Measurements from ENCODE around the gene OXA1L. TPM values are rescaled to one million over a fixed set of nuclear protein-coding genes. Genes with fewer than 3 reads are reported as not detected.

Gene OXA1L
- total and polyA plus RNA-seq, 2 of the 13 experiments (the other 11 are each of a cell fraction or from before 2014, with no cell fraction given), result 230 to 589 TPM

DNA sequence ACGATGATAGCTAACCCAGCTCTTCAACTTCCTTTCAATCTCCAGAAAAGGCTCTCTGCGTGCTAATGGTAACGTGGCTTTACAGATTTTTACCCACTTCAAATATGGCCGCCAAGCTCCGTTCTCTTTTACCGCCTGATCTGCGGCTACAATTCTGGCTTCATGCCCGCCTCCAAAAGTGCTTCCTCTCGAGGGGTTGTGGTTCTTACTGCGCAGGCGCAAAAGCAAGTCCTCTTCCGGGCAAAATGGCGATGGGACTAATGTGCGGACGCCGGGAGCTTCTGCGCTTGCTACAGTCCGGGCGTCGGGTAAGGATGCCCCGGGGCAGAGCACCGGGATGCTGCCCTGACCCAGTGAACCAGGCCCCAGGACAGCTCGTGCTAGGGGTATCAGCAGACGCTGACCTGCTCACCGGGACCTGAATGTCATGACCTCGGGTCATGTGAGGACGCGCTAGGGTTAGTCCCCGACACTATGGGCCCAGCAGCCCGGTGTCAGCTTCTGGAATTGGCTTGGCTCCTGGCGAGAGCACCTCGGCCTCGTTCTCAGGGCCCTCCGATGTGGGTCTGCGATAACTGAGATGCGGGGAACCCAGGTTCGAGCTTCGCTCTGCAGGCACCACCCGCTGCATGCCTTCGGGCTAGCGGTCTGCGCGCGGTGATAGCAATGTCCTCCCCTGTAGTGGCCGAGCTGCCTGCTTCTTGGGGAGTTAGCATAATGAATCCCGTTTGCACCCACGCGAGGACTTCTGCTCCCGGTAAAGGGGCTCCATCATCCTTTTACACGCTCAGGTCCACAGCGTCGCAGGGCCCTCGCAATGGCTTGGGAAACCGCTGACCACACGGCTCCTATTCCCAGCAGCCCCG, at the start of gene OXA1L (continued):
- TF ChIP-seq, protein P1, sequence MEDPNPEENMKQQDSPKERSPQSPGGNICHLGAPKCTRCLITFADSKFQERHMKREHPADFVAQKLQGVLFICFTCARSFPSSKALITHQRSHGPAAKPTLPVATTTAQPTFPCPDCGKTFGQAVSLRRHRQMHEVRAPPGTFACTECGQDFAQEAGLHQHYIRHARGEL (CRISPR knock-in tag; IDR thresholded peaks at IDR 0.05), result peak; percentile 94
- TF ChIP-seq, protein P2, sequence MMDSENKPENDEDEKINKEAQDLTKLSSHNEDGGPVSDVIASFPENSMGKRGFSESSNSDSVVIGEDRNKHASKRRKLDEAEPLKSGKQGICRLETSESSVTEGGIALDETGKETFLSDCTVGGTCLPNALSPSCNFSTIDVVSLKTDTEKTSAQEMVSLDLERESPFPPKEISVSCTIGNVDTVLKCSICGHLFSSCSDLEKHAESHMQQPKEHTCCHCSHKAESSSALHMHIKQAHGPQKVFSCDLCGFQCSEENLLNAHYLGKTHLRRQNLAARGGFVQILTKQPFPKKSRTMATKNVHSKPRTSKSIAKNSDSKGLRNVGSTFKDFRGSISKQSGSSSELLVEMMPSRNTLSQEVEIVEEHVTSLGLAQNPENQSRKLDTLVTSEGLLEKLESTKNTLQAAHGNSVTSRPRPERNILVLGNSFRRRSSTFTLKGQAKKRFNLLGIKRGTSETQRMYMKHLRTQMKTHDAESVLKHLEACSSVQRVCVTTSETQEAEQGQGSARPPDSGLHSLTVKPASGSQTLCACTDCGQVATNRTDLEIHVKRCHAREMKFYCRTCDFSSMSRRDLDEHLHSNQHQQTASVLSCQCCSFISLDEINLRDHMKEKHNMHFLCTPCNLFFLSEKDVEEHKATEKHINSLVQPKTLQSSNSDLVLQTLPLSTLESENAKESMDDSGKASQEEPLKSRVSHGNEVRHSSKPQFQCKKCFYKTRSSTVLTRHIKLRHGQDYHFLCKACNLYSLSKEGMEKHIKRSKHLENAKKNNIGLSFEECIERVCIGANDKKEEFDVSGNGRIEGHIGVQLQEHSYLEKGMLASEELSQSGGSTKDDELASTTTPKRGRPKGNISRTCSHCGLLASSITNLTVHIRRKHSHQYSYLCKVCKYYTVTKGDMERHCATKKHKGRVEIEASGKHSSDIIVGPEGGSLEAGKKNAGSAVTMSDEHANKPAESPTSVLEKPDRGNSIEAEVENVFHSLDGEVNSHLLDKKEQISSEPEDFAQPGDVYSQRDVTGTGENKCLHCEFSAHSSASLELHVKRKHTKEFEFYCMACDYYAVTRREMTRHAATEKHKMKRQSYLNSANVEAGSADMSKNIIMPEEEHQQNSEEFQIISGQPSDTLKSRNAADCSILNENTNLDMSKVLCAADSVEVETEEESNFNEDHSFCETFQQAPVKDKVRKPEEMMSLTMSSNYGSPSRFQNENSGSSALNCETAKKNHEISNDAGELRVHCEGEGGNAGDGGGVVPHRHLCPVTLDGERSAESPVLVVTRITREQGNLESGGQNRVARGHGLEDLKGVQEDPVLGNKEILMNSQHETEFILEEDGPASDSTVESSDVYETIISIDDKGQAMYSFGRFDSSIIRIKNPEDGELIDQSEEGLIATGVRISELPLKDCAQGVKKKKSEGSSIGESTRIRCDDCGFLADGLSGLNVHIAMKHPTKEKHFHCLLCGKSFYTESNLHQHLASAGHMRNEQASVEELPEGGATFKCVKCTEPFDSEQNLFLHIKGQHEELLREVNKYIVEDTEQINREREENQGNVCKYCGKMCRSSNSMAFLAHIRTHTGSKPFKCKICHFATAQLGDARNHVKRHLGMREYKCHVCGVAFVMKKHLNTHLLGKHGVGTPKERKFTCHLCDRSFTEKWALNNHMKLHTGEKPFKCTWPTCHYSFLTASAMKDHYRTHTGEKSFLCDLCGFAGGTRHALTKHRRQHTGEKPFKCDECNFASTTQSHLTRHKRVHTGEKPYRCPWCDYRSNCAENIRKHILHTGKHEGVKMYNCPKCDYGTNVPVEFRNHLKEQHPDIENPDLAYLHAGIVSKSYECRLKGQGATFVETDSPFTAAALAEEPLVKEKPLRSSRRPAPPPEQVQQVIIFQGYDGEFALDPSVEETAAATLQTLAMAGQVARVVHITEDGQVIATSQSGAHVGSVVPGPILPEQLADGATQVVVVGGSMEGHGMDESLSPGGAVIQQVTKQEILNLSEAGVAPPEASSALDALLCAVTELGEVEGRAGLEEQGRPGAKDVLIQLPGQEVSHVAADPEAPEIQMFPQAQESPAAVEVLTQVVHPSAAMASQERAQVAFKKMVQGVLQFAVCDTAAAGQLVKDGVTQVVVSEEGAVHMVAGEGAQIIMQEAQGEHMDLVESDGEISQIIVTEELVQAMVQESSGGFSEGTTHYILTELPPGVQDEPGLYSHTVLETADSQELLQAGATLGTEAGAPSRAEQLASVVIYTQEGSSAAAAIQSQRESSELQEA (CRISPR knock-in tag; IDR thresholded peaks at IDR 0.05; ENCODE audit: not compliant biosample characterization), result peak; percentile 99
- TF ChIP-seq RAD21 (CRISPR knock-in tag; IDR thresholded peaks at IDR 0.05), result peak; percentile 13
- TF ChIP-seq, protein P3, sequence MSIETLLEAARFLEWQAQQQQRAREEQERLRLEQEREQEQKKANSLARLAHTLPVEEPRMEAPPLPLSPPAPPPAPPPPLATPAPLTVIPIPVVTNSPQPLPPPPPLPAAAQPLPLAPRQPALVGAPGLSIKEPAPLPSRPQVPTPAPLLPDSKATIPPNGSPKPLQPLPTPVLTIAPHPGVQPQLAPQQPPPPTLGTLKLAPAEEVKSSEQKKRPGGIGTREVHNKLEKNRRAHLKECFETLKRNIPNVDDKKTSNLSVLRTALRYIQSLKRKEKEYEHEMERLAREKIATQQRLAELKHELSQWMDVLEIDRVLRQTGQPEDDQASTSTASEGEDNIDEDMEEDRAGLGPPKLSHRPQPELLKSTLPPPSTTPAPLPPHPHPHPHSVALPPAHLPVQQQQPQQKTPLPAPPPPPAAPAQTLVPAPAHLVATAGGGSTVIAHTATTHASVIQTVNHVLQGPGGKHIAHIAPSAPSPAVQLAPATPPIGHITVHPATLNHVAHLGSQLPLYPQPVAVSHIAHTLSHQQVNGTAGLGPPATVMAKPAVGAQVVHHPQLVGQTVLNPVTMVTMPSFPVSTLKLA (IDR thresholded peaks at IDR 0.05), result no peak
- peak; percentile 68 for TF ChIP-seq ATF1 (CRISPR knock-in tag; IDR thresholded peaks at IDR 0.05)
- no peak; the same call in 1 of the 2 replicates for TF ChIP-seq TOE1 (CRISPR knock-in tag; IDR thresholded peaks at IDR 0.05)
- peak; percentile 96; the same call in 1 of the 2 replicates for TF ChIP-seq MEIS1 (CRISPR knock-in tag; IDR thresholded peaks at IDR 0.05; ENCODE audit: borderline replicate concordance)
- TF ChIP-seq SRSF4 (IDR thresholded peaks at IDR 0.05; ENCODE audit: low read depth, low read length, poor library complexity, severe bottlenecking), result no peak
- TF ChIP-seq PHF8 (CRISPR knock-in tag; IDR thresholded peaks at IDR 0.05), result peak; percentile 99
- TF ChIP-seq ZNF501 (CRISPR knock-in tag; IDR thresholded peaks at IDR 0.05), result peak; percentile 100
- TF ChIP-seq, protein P4, sequence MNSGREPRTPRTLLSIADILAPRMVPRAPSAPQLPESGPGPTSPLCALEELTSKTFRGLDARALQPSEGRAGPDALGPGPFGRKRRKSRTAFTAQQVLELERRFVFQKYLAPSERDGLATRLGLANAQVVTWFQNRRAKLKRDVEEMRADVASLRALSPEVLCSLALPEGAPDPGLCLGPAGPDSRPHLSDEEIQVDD (CRISPR knock-in tag; IDR thresholded peaks at IDR 0.05; ENCODE audit: borderline replicate concordance), result peak; percentile 15; the same call in 1 of the 2 replicates
- peak; percentile 83 for TF ChIP-seq ZNF12 (CRISPR knock-in tag; IDR thresholded peaks at IDR 0.05)
- peak; percentile 83 for TF ChIP-seq ARNTL (CRISPR knock-in tag; IDR thresholded peaks at IDR 0.05)
- peak; percentile 100 for TF ChIP-seq RBM39 (IDR thresholded peaks at IDR 0.05; ENCODE audit: low read depth, low read length, poor library complexity, severe bottlenecking)
- TF ChIP-seq ZBTB42 (CRISPR knock-in tag; IDR thresholded peaks at IDR 0.05), result peak; percentile 7; the same call in 1 of the 2 replicates
- peak; percentile 99 for TF ChIP-seq POGZ (CRISPR knock-in tag; IDR thresholded peaks at IDR 0.05)

Measured in HepG2 (cell line).